GM19328 (cell line): ENCODE measurements around the gene C19orf25.
"Not testable (repeated sequence)": the region's sequence is repeated elsewhere in the genome, so short reads cannot be mapped to it uniquely, and the experiment has no call there.

ENCODE experiments used
- ATAC-seq: cut with Tn5 transposase; IDR thresholded peaks from one replicate; pipeline ENCODE4 v1.9.1; 2021; ENCODE audit warnings: mild to moderate bottlenecking, moderate library complexity; ENCODE audit not compliant: unreplicated experiment

The C19orf25 gene

GRCh38 chr19:1478934-1479707 is at the start of gene C19orf25:
TSS of gene C19orf25 (minus strand) at chr19:1479215. CDS start at chr19:1478903, 312 bp downstream.
- ATAC-seq = peak; percentile 85

DNA sequence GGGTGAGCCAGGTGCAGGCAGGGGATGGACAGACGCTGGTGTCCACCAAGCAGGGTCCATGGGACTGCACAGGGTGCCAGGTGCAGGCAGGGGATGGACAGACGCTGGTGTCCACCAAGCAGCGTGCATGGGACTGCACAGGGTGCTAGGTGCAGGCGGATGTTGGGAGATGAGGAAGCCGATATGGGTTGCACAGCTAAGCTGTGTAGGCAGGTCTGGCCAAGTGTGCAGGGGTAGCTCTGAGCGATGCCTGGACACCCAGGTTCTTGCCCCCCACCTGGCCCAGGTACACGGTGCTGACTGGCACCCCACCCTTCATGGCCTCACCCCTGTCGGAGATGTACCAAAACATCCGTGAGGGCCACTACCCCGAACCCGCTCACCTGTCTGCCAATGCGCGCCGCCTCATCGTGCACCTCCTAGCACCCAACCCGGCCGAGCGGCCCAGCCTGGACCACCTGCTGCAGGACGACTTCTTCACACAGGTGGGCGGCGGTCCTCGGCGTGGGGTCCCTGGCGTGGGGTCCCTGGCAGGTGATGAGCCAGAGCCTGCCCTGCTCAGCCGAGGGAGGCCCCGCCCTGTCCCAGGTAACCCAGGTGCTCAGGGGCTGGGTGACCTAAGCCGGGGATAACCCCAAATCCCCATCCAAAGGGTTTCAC is 48.8 kb upstream of the C19orf25 start:
- no peak for ATAC-seq

DNA sequence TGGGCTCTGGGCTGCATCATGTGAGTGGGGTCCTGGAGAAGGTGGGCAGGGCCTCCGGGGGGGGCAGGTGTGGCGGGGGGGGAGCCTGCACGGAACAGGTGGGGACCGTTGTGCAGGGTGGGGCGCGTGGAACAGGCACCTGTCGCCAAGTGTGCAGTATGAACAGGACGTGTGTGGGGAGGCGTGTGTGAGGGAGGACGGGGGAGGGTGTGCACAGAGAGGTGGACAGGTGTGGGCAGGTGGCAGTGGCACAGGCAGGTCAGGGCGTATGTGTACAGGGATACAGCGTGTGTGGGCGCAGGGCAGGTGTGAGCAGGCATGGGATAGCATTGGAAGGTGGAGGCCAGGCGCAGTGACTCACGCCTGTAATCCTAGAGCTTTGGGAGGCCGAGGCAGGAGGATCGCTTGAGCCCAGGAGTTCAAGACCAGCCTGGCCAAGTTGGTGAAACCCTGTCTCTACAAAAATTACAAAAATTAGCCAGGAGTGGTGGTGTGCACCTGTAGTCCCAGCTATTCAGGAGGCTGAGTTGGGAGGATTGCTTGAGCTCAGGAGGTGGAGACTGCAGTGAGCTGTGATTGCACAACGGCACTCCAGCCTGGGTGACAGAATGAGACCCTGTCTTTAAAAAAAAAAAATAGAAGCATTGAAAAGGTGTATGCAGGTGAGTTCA is 48.1 kb upstream of the C19orf25 start:
- ATAC-seq = no peak

GRCh38 chr19:1526066-1526778 is 47.2 kb upstream of the C19orf25 start:
- no peak for ATAC-seq

- ATAC-seq = no peak
Observed at GRCh38 chr19:1525343-1525742, 46.3 kb upstream of the C19orf25 start.

- no peak for ATAC-seq
Observed at GRCh38 chr19:1524972-1525325, 45.9 kb upstream of the C19orf25 start.

- no peak for ATAC-seq
Observed at GRCh38 chr19:1524287-1524971, 45.4 kb upstream of the C19orf25 start.

GRCh38 chr19:1523412-1524286 is 44.6 kb upstream of the C19orf25 start, which contains the start of gene PLK5:
TSS of gene PLK5 (plus strand) at chr19:1524077. CDS start at chr19:1526997, 2,920 bp downstream.
- ATAC-seq = no peak

DNA sequence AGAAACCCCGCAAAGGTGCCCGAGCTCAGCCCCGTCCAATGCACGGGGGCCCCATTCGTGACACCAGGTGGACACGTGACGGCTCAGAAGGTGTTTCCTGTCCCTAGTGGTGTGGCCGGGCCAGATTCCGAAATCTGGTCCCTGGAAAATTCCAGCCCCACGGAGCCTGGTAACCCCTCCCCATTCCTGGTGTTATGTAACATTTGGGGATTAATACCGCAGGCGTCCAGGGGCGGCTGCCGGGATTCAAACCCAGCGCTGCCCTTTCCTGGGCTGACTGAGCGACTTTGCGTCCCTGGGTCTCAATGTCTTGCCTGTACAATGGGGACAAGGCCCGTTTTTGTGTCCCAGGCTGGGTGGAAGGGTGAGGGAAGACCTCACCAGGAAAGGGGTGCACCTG is 43.8 kb upstream of the C19orf25 start:
- no peak for ATAC-seq

DNA sequence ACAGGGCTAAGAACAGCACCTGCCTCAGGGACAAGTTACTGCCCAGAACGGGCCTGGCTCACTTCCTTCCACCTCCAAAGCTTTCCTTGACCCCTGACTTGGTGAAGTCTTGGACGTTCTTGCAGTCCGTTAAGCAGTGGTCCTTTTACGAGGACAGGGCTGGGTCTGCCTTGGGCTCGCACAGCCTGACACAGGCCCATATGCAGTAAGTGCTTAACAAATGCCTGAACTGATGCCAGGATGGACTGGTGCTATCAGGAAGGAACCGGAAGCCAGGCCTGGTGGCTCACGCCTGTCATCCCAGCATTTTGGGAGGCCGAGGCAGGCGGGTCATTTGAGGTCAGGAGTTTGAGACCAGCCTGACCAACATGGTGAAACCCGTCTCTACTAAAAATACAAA is 43.0 kb upstream of the C19orf25 start:
- no peak for ATAC-seq

DNA sequence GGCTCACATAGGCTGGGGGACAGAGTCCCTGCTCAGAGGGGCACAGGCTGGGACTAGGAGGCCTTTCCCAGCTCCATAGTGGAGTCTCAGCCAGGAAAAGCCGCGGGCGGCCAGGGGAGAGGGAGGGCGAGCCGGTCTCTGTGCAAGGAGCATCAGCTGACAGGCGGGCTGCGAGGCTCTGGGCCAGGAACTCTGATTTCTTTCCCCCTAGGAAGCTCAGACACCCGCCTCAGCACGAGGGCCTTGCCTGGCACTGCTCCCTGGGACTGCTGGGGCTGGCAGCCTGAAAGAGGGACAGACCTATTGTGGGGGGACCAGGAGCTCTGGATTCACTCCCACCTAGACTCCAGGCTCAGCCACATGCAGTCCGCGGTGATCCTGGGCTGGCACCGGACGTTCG is 42.6 kb upstream of the C19orf25 start:
- ATAC-seq = no peak

DNA sequence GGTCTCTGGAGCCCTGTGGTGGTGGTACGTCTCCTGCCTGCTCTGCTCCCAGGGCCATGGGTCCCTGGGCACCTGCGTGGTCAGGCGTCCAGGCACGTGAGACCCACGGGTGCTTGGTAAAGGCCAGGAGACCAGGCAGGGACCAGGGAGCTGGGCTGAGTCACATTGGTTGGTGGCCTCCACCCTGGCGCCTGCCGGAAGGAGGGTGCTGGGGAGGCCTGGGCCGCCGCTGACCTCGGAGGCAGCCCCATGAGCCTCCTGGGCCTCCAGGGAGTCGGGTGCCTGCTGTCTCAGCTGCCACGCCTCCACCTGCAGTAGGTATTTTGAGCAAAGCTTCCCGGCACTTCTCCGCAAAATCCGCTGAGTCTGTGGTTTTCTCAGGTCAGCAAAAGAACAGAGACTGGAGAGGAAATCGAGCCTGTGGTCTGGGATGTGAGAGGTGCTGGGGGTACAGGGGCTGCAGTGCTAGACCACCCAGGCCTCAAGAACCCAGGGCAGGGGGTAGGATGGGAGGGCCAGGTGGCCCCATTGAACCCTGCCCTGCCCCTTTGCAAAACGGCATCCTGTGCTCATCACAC is 41.3 kb upstream of the C19orf25 start:
- no peak for ATAC-seq

- not testable (repeated sequence) for ATAC-seq
Observed at GRCh38 chr19:1519802-1520201, 40.8 kb upstream of the C19orf25 start.

GRCh38 chr19:1518471-1518870 is 39.5 kb upstream of the C19orf25 start:
- ATAC-seq = no peak

GRCh38 chr19:1516395-1516753 is 37.4 kb upstream of the C19orf25 start:
- no peak for ATAC-seq

GRCh38 chr19:1514986-1515721 is 36.1 kb upstream of the C19orf25 start:
- ATAC-seq = no peak

DNA sequence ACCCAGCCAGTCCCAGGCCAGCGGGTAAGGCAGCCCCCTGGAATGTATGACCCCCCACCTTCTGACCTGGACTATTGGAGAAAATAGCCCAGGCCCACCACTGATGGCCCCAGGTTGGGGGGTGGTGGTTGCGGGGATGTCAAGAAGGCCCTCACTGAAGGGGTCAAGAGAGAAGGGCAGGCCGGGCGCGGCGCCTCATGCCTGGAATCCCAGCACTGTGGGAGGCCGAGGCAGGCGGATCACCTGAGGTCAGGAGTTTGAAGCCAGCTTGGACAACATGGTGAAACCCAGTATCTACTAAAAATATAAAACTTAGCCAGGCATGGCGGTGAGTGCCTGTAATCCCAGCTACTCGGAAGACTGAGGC is 35.3 kb upstream of the C19orf25 start:
- no peak for ATAC-seq

- ATAC-seq = no peak
Observed at GRCh38 chr19:1513499-1514294, 34.7 kb upstream of the C19orf25 start.
